GM12874 (cell line): Measurements from ENCODE around the gene SMIM22.

Experiments
- CTCF ChIP-seq: IDR thresholded peaks from 2 replicates; pipeline ENCODE4 v1.5.1; 2011; ENCODE audit warnings: low read depth, mild to moderate bottlenecking, control low read depth, low read length, moderate library complexity; ENCODE audit not compliant: insufficient read depth

The SMIM22 gene

GRCh38 chr16:4805231-4805630 lies 10.1 kb downstream of the SMIM22 start:
- TF ChIP-seq CTCF, result no peak

- no peak for TF ChIP-seq CTCF
These were observed 11.1 kb downstream of the SMIM22 start for GRCh38 chr16:4806280-4806679.

- no peak for TF ChIP-seq CTCF
These were observed 16.1 kb downstream of the SMIM22 start for GRCh38 chr16:4811242-4811641.

- no peak for TF ChIP-seq CTCF
These were observed 16.6 kb downstream of the SMIM22 start for GRCh38 chr16:4811773-4812172.

GRCh38 chr16:4813251-4814003 lies 18.3 kb downstream of the SMIM22 start:
- no peak for TF ChIP-seq CTCF

- TF ChIP-seq CTCF, result no peak
These were observed 18.9 kb downstream of the SMIM22 start for GRCh38 chr16:4814046-4814445.

- no peak for TF ChIP-seq CTCF
These were observed 19.5 kb downstream of the SMIM22 start for GRCh38 chr16:4814542-4815173.
